22Rv1 (cell line): ENCODE results near the gene SLC35E3.

Source experiments
- CTCF ChIP-seq: fragments of 450-650 bp; IDR thresholded peaks from 2 replicates; pipeline ENCODE4 v1.5.1; 2017; ENCODE audit warnings: mild to moderate bottlenecking
- ZFX ChIP-seq: fragments of 450-650 bp; IDR thresholded peaks from 2 replicates; pipeline ENCODE4 v1.6.1; 2017; ENCODE audit warnings: antibody characterized with exemption, borderline replicate concordance

DNA sequence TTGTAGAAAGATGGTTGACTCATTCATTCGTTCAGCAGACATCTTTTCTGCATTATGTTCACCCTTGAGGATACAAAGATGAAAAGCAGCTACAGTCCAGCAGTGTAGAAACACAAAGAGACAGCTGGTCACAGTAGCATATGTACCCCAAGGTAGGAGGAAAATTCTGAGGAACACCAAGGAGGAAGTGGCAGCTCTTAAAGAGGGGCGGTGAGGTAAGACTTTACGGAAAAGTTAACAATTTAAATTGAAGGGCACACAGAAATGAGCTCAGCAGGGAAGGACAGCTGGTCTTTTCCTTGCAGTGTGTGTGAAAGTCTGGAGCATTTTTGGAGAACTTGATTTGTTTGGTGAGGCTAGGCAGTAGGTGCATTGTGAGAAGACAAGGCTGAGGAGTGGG is 3.5 kb downstream of the SLC35E3 start:
- TF ChIP-seq CTCF (no peak), ZFX (no peak)
